RPMI8226 (cell line): Measurements from ENCODE around the gene HDX.
A peak's percentile ranks its signal among the peaks of the same experiment; 100 is the strongest.
"Not testable (repeated sequence)": the region's sequence is repeated elsewhere in the genome, so short reads cannot be mapped to it uniquely, and the experiment has no call there.

ENCODE experiments used
- DNase-seq: peaks from one replicate; pipeline ENCODE4 v3.0.0-alpha.2; 2015

The HDX gene, protein sequence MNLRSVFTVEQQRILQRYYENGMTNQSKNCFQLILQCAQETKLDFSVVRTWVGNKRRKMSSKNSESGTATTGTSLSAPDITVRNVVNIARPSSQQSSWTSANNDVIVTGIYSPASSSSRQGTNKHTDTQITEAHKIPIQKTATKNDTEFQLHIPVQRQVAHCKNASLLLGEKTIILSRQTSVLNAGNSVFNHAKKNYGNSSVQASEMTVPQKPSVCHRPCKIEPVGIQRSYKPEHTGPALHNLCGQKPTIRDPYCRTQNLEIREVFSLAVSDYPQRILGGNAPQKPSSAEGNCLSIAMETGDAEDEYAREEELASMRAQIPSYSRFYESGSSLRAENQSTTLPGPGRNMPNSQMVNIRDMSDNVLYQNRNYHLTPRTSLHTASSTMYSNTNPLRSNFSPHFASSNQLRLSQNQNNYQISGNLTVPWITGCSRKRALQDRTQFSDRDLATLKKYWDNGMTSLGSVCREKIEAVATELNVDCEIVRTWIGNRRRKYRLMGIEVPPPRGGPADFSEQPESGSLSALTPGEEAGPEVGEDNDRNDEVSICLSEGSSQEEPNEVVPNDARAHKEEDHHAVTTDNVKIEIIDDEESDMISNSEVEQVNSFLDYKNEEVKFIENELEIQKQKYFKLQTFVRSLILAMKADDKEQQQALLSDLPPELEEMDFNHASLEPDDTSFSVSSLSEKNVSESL

DNA sequence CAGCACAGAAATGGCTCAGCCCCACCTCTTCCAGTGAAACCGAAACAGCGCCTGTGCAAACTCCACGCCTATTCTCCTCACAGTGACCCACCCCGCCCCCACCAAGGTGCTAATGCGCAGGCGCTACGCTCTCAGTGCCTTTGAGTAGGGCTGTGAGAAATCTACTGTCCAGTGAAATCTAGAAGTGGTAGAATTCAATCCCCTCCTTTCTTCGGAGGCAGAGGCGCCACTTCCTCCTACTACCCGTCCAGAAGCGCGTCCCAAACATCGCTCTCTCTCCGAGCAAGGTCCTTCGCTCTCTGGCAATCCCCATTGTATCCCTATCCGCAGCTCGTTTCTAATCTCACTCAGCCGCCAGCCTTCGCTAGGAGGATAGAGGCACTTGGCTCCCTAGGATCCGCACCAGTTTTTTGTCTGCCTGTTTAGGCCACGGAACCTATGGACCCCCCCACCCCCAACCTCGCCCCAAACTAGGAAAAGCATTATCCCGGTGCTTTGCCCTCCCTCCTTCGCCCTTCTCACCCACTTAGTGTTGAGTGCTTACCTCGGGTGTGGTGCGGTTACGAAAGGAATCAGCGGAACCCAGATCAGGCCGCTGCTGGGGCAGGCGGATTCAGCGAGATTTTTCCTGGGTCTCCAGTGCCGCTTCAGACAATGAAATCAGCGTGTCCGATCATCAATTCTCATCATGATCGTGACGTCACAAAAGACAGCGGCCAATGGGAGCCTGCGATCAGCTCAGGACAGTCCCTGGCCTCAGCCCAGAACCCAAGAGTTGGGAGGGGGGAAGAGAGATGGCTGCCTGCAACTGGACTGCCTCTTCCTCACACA is at the start of gene HDX:
Gene HDX, minus strand, starts transcription at position 656 of the 831 bp plus-strand sequence. CDS start 27,056 bp downstream, outside the sequence.
- DNase-seq, result peak; percentile 87

DNA sequence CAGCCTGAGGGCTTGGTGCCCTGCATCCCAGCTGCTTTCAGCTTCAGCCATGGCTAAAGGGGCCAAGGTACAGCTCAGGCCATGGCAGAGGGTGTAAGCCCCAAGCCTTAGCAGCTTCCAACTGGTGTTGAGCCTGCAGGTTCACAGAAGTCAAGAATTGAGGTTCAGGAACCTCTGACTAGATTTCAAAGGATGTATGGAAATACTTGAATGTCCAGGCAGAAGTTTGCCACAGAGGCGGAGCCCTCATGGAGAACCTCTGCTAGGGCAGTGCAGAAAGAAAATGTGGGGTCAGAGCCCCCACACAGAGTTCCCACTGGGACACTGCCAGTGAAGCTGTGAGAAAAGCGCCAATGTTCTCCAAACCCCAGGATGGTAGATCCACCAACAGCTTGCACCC is 39.1 kb upstream of the HDX start:
- DNase-seq, result not testable (repeated sequence)

DNA sequence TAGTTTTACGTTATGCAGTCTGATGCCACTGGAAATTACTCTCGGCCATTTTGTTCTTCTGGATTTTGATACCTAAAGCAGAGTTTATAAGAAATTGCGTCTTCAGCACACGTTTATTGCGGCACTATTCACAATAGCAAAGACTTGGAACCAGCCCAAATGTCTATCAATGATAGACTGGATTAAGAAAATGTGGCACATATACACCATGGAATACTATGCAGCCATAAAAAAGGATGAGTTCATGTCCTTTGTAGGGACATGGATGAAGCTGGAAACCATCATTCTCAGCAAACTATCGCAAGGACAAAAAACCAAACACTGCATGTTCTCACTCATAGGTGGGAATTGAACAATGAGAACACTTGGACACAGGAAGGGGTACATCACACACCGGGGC is 35.4 kb upstream of the HDX start:
- not testable (repeated sequence) for DNase-seq

DNA sequence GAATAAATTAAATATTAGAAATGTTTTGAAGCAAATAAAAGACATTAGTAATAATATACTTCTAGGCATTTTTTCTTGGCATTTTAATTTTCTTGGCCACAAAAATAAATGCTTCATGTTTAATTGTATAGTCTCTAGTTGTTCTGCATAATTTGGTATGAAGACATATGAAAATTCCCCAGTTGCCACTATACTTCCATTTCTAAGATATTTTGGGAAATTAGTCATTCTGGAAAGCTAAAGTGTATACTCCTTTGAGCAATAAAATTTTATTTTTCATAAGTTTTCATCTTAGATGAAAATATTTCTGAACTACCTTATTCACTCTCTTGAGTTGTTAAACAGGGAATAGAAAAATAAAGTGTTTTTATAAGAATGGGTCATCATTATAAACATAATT is 13.8 kb downstream of the HDX start:
- DNase-seq, result no peak

DNA sequence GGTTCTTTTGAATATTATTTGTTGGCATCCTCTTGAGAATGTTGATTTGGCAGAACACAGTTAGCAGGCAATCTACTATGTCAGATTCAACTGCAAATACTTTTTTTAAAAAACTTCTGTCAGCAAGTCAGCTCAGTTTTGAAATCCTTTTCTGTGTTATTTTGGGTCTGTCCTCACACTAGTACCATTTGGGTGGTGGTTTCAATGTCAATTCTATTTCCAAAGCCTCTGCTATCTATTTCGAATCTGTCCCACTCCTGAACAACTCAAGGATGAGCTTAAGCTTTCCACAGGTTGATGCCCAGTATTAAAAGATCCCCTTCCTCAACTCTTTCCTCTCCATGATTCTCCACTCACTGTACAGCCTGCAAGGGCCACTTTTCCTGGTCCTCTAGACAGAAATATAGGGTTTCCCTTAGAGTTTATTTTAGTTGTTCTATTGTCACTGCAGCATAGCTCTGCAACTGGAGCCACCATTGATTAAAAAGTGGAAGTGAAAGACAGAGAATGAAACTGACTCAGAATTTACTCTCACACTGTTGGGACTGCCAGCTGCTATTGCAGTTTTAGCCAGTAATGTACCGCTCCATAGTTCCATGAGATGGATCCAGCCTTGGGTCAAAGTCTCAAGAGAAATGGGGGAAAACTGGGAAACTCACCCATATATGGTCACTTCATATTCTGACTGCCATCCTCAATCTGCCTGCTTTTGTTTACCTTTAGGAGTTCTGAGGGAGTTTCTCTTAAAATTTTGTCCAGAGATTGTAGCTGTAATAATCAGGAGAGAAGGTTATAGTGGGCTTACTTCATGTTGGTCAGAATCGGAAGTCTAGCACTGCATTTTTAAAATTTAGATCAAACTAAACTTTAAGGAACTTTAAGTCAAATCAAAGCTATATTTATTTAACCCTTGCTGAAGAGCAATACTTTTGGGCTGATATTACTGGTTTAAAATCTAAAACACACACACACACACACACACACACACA is 14.6 kb downstream of the HDX start:
- peak; percentile 36 for DNase-seq

DNA sequence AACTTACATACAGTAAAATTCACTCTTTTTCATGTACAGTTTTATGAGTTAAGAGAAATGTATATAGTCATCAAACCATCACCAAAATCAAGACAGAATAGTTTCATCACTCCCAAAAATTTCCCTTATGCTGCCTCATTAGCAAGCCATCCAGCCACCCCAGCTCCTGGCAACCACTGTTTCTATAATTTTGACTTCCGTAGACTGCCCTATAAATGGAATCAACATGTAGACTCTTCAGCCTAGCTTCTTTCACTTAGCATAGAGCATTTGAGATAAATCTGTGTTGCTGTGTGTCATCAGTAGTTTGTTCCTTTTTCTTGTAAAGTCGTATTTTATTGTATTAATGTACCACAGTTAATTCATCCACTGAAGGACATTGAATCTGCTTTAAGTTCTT is 23.2 kb downstream of the HDX start:
- no peak for DNase-seq

DNA sequence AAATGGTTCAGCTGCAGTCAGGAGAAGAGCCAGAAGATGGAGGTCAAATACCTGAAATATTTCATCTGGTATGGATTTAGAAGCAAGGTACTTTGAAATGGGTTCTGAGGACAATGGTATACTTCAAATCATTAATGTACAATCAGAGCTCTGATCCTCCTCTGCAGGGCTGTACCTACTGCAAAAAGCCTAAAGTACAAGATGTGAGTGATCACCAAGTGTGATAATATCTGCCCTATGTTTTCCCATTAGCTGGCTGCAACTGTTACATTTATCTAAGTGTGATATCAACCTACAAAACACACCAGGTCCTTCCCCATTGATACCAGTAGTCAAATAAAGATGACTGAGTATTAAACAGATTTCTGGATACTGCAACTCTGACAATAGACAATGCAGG is 25.1 kb downstream of the HDX start:
- no peak for DNase-seq

DNA sequence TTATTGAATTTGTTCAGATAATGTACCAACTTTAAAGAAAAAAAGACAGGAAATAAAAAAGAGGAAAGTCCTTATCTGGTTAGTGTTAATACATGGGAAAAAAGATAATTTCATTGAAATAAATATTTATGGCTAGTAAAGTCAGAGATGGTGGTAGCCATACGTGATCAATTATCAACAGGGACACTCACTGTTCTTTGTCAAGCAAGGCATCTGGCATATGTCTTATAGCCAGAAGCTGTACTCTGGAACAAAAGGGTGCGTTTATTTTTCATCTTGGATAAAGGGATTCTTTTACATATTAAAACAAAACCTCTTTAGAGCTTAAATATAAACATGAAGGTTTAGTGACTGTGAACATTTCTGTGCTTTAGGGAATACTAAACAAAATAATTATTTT is 26.7 kb downstream of the HDX start:
- no peak for DNase-seq

DNA sequence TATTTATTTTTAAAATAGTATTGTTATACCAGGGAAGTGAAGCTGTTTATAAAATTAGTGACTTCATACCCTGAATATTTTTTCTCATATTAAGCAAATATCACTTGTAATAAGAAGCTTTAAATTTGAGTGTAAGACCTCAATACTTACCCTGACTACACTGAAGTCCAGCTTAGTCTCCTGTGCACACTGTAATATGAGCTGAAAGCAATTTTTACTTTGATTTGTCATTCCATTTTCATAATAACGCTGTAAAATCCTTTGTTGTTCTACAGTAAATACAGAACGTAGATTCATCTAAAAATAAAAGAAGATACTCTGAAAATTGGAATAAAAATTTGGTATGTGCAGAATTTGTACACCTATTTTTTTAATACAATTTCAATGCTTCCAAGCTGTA is 27.2 kb downstream of the HDX start:
- no peak for DNase-seq

DNA sequence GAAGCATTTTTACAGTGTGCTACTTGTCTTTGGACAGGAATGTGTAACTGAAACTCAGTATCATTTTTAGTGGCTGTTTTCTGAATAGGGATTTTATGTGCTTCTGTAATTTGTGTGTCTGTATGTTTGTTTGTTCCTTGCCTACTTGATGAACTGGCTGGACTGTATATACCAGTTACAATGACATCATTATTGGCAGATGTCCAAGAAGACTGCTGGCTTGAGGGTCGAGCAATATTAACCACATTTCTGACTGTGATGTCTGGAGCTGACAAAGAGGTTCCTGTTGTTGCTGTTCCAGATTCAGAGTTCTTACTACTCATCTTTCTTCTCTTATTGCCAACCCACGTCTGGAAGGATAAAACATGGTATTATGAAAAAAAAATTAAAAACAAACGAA is 33.0 kb downstream of the HDX start:
- no peak for DNase-seq

DNA sequence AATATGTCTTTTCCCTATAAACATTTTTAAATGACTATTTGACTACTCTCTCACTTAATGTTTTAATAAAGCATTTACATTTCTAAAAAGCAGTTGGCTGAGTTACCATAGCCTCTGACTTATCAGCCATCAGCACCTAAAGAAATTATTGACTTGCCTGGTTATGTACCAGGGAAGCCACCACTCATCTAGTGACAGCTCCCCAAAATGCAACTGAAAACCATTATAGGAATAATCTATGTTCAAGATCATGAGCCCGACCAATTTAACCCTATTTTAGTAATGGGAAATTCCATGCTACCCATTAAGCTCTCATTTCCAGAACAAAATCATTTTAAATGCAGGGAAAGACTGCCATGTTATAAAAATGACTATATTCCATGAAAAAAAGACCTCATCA is 34.4 kb downstream of the HDX start:
- no peak for DNase-seq

DNA sequence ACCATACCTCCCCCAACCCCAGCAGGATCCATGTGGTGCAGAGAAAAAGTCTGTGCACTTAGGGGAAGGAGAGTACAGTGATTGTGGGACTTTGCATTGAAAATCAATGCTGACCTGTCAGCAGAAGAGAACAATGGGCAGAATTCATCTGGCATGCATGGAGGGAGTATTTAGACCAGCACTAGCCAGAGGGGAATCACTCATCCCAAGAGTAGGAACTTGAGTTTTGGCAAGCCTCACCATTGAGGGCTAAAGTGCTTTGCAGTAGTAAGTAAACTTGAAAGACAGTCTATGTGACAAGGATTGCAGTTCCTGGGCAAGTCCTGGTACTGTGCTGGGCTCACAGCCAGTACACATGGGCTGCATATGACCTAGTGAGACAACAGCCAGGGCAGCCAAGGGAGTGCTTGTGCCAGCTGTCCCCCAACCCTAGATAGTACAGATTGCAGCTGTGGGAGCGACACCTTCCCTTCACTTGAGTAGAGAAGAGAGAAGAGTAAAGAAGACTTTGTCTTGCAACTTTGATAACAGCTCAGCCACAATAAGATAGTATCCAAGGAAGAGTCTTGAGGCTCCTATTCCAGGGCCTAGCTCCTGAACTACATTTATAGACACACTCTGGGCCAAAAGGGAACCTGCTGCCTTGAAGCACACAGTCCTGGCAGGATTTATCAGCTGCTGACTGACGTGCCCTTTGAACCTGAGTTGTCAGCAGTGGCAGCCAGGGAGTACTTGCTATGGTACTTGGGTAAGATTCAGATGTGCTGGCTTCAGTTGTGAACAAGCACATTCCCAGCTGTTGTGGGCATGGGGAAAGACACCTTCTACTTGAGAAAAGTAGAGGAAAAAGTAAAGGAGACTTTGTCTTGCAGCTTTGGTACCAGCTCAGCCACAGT is 48.7 kb downstream of the HDX start:
- no peak for DNase-seq

DNA sequence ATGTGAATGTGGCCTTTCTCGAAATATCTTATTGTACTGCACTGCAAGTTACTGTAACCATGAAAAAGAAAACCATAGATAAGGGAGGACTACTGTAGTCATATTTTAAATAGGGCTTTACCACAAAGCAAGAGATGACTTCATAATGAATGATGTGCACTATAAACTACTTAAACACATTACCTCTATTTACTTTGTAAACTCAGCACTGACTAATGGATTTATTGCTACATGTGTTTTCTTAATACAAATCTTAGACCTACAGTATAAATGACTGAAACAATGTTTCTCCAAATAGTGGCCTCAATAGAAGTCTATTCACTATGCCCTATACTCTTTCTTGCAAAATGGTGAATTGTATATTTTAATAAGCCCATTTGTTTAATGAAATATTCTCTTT is 61.1 kb downstream of the HDX start:
- no peak for DNase-seq

DNA sequence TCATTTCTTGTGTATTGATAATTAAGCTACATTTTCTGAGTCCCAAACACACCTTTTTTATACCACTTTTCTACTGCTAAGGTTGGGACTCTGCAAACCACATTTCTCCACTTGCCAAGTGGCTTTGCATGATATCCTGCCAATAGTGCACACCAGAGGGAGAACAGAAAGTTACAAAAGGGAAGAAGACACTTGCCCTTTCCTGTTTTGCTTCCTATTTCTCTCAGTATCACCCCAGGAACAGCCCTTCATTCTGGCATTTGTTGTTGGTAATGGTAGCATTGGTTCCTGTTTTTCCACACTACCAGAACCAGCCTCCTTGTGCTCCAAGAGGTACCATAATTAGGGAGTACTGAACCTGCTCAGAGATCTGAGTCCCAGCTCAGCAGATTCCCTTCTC is 87.1 kb downstream of the HDX start:
- DNase-seq, result no peak

DNA sequence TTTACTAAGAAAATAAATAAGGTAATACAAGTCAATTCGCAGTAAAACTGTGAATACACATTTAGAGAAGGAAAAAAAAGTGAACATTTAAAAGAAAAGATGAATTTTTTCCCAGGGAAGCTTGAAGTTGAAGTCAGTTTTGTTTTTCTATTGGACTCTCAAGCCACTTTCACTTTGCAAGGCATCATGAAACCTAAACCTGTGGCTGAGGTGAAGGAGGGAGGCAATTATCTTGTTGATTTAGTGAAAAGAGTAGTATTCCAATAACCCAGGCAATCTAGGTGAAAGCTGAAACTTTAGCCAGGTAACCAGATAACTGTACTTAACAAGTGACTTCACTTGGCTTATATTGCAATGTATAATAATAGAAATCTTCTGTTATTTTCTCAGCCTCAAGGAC is 138.6 kb downstream of the HDX start:
- no peak for DNase-seq

DNA sequence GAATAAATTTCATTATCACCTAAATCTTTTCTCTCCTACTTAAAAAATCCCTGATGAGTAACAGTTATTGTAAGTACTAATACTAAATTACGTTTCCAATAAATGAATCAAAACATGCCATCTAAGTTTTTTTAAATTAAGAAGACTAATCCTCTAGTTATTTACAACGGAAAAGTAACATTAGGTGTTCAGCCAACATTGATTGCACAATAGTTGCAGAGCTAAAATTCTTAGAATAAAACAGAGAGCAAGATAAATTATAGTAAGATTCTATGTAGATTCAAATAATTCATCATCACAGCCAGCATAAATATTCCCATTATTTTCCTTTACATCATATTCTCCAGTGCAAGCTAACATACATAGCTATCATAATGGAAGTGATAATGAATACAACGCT is 139.2 kb downstream of the HDX start:
- no peak for DNase-seq

DNA sequence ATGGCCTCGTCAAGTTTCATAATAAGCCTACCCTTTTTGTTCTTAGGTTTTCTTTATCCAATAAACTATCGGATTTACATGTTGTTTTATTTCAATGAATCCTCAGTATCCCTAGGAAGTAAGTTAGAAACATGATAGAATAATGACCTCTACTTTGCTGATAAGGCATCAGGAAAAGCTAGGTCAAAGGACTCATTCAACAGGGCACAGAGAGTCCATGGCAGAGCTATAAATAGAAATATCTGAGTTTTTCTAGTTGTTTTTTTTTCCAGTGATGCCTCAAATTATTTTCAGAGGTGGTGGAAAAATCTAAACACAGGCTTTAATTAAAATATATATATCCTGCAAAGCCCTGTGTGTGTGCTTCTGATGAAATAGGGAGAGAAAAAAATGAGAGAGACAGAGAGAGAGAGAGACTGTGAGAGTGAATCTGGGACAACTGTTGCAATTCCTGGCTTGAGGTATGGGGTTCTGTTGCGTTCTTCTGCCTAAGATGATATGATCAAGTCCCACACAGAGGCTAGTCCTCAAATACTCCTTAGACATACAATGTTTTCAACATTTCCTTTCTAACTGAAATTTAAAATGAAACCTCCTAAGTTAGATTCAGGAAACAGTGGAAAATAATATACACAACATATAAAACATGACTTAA is 139.9 kb downstream of the HDX start:
- DNase-seq, result no peak

DNA sequence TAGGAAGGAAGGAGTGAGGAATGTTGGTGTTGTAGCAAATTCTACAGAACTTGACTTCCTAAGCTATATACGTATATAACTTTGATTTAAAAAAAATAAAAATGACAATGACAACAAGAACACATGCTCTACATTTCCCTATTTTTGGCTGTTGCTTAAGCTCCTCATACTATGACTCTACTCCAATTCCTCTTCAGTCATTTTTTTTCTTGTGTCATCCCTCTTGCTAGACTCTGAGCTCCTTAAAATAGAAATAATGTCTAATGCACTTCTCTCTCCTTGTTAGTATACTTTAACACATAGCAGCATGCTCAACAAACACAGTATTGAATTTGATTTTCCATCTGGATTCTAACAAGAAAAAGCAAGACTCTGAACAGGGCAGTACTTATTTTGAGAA is 144.0 kb downstream of the HDX start:
- DNase-seq, result no peak

DNA sequence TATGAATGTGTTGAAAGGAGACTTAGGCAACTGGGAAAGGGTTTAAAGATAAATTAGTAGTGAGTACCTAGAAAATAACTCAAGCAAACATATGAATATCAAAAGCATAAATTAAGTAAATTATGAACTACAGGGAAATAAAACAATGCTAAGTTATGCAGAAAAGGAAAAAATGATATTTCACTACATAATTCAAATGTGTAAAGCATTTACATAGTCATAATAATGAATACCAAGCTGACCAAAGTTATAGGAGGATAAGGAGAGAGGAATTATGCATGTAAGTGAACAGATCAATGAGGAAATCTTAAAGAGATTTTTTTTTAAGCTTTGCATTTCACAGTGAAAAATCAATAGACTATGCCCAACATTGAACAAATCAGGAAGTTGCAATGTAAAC is 145.0 kb downstream of the HDX start:
- DNase-seq, result no peak

DNA sequence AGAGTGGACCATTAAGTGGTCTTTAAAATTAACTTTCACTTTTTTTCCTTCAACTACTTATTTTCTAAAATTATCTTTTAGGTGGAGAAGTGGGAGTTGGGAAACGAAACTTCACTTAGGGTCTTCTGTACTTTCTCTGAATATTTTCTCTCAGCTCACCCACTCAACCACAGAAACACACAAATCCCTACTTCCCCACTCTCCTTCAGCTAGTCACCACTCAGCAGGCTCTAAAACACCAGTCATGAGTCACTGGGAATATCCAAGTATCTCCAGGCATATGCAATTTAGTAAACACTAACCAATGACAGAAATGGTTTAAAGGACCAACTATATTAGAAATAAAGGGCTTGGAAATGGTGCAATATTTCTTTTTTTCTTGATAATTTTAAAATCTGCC is 161.3 kb downstream of the HDX start:
- no peak for DNase-seq
